Measurements from ENCODE around the gene RELN.

The RELN gene

GRCh38 chr7:103466814-103467213, 522.6 kb downstream of the RELN start:
- TF ChIP-seq REST (IDR thresholded peaks at IDR 0.05; ENCODE audit: insufficient read depth in 1 of 2, low read depth in 2 of 2, low read length in 2 of 2) (no peak), TAF1 (IDR thresholded peaks at IDR 0.05; ENCODE audit: borderline replicate concordance, insufficient read depth, low read length) (no peak), SIN3A (IDR thresholded peaks at IDR 0.05; ENCODE audit: borderline replicate concordance, insufficient read depth, low read length) (no peak), FOXP2 (optimal IDR thresholded peaks at IDR 0.05; ENCODE audit: borderline replicate concordance, extremely low read depth, extremely low read length, insufficient read depth) (no peak), POLR2AphosphoS5 (IDR thresholded peaks at IDR 0.05; ENCODE audit: low read depth, low read length) (no peak)

GRCh38 chr7:103462358-103462757, 527.1 kb downstream of the RELN start:
- no peak for TF ChIP-seq TAF1 (IDR thresholded peaks at IDR 0.05; ENCODE audit: borderline replicate concordance, insufficient read depth, low read length)
- TF ChIP-seq FOXP2 (optimal IDR thresholded peaks at IDR 0.05; ENCODE audit: borderline replicate concordance, extremely low read depth, extremely low read length, insufficient read depth) = no peak
- no peak for TF ChIP-seq SIN3A (IDR thresholded peaks at IDR 0.05; ENCODE audit: borderline replicate concordance, insufficient read depth, low read length)
- no peak for TF ChIP-seq REST (IDR thresholded peaks at IDR 0.05; ENCODE audit: insufficient read depth in 1 of 2, low read depth in 2 of 2, low read length in 2 of 2)

GRCh38 chr7:103447073-103447960, 542.1 kb downstream of the RELN start:
- TF ChIP-seq TAF1 (IDR thresholded peaks at IDR 0.05; ENCODE audit: borderline replicate concordance, insufficient read depth, low read length) = no peak
- no peak for TF ChIP-seq SIN3A (IDR thresholded peaks at IDR 0.05; ENCODE audit: borderline replicate concordance, insufficient read depth, low read length)

GRCh38 chr7:103446049-103446520, 543.4 kb downstream of the RELN start, which contains the start of gene SLC26A5:
Gene SLC26A5 (minus strand): TSS chr7:103446207. CDS start chr7:103421514, 24,693 bp downstream.
- no peak for TF ChIP-seq SIN3A (IDR thresholded peaks at IDR 0.05; ENCODE audit: borderline replicate concordance, insufficient read depth, low read length)

- TF ChIP-seq REST (IDR thresholded peaks at IDR 0.05; ENCODE audit: insufficient read depth in 1 of 2, low read depth in 2 of 2, low read length in 2 of 2) (no peak), SIN3A (IDR thresholded peaks at IDR 0.05; ENCODE audit: borderline replicate concordance, insufficient read depth, low read length) (no peak), POLR2AphosphoS5 (IDR thresholded peaks at IDR 0.05; ENCODE audit: low read depth, low read length) (no peak), TAF1 (IDR thresholded peaks at IDR 0.05; ENCODE audit: borderline replicate concordance, insufficient read depth, low read length) (no peak), FOXP2 (optimal IDR thresholded peaks at IDR 0.05; ENCODE audit: borderline replicate concordance, extremely low read depth, extremely low read length, insufficient read depth) (no peak)
These were observed 544.0 kb downstream of the RELN start for GRCh38 chr7:103445228-103446048.

All from PFSK-1 (cell line).